Lower leg skin (tissue), 4 donors: ENCODE data around the gene CXCL12. TPM values are rescaled to one million over a fixed set of nuclear protein-coding genes. Genes with fewer than 3 reads are reported as not detected.
A peak's percentile ranks its signal among the peaks of the same experiment; 100 is the strongest.

Experiments
- DNase-seq, 2 donors: peaks; one replicate each; pipeline ENCODE4 v3.0.0-alpha.2; 2019; ENCODE audit warnings: low spot score in 2 of 2
- H3K4me3 ChIP-seq: fragments of 200-600 bp; sonication (generic); 2 replicates; pipeline ENCODE4 v1.5.1; 2017; ENCODE audit warnings: mild to moderate bottlenecking, low read depth; ENCODE audit not compliant: poor library complexity, severe bottlenecking
- CTCF ChIP-seq, 3 donors: fragments of 450-650 bp; IDR thresholded peaks; one replicate each; pipeline ENCODE4 v1.5.1; 2016; ENCODE audit warnings: antibody characterized with exemption in 3 of 3, mild to moderate bottlenecking in 3 of 3, moderate library complexity in 2 of 3
- POLR2A ChIP-seq, 2 donors: fragments of 450-650 bp; IDR thresholded peaks; one replicate each; pipeline ENCODE4 v1.6.1; 2016 to 2017; ENCODE audit warnings: antibody characterized with exemption in 2 of 2, mild to moderate bottlenecking in 1 of 2, moderate library complexity in 1 of 2
- WGBS, 2 donors: methylation state at CpG; one replicate each; pipeline ENCODE4 v1.1.5; 2018; 5-methylcytosine and 5-hydroxymethylcytosine counted together
- intact Hi-C: fragments of 100-400 bp; cut with DNase I; formaldehyde crosslinking; loops from one replicate; pipeline ENCODE4 v1.15.0; 2023; ENCODE audit warnings: low total_unique reads
- total RNA-seq, 4 donors: library from RNA; depleted of rRNA; stranded (reverse); fragments of >200 nt; gene quantifications; one replicate each; pipeline ENCODE4 v1.1.0, GENCODE V29; 2016

CXCL12 gene
- total RNA-seq, 4 donors from 2014 or later = 4.9 to 36.2 (median 21.1) TPM

DNA sequence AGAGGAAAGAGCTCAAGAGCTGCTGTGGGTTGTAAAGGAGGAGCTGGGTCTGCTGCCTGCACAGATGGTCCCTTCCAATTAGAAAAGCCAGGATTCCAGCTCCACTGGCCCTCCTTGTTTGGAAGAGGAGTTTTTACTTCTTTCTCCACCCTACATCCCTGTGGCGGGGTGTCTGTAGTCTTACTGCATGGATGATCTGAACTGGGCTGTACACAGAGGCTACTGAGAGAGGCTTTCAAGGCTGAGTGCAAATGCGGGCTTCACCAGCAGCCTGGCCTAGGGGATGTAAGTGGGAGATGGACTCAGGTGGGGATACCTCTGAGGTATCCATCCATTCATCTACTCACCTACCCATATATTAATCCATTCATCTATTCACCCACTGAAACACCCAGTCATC, 7.1 kb upstream of the CXCL12 start:
- DNase-seq = no peak
- TF ChIP-seq CTCF (IDR thresholded peaks at IDR 0.05) = no peak
- no peak for TF ChIP-seq POLR2A (IDR thresholded peaks at IDR 0.05)
- WGBS, 2 donors = 91 to 100% methylated on average over 2 of the region's 2 CpGs
- intact Hi-C loops = loop anchor here (2.0 kb wide), 1 partner anchor 719 kb away; no protein-coding TSS in a partner anchor
- no peak overlapping the region for H3K4me3 ChIP-seq

DNA sequence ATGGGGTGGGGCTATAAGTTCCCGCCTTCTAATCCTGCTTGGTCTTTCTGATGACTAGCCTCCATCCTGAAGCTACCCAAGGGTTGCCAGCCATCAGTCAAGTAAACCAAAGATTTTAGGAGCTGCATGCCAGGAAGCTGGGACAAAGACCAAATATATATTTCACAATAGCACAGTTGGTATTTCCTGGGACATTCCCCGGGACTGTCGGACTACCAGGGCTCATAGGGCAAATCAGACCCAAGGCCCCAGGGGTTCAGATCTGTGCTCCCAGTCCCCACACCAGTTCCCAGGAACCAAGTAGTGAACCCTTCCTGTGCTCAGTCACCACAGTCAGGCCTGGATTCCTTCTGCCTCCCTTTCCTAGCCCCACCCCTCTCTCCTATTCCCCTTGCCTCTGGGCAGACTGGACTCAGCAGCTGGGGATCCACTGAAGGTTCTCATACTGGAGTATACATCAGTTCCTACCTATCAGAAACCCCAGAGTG, 5.7 kb upstream of the CXCL12 start:
- intact Hi-C loops = loop anchor here (2.0 kb wide), 1 partner anchor 718 kb away; no protein-coding TSS in a partner anchor
- 63 to 68% methylated on average over 3 of the region's 3 CpGs for WGBS, 2 donors
- peak in 1 of 2 donors; percentile 56 for DNase-seq
- no peak overlapping the region for H3K4me3 ChIP-seq
- TF ChIP-seq POLR2A (IDR thresholded peaks at IDR 0.05) (no peak), CTCF (IDR thresholded peaks at IDR 0.05) (no peak)

- intact Hi-C loops = loop anchor here (5.0 kb wide), 1 partner anchor 473 kb away; no protein-coding TSS in a partner anchor
- H3K4me3 ChIP-seq = no peak overlapping the region
- TF ChIP-seq POLR2A (IDR thresholded peaks at IDR 0.05) (no peak), CTCF (IDR thresholded peaks at IDR 0.05) (no peak)
- WGBS, 2 donors = 68 to 100% methylated on average over 1 to 2 of the region's 2 CpGs
- peak in 1 of 2 donors; percentile 48 for DNase-seq
These were observed 4.7 kb upstream of the CXCL12 start for GRCh38 chr10:44389556-44389955.

DNA sequence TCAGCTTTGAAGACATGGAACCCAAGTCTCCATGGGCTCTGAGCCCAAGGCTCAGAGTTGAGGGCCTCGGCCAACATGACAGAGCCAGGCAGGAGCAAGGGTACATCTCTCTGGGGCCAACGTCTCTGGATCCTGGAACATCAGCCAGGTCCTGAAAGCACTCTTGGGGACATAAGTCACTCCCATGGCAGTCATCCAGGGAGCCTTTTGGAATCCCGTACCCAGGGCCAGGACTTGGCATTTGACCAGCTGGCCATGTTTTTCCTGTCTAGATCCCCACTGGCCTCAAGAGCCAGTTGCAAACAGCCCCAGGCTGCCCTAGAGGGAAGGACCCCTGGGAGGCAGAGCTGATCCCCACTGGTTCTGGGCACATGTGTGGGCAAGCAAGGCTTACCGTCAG, 4.3 kb upstream of the CXCL12 start:
- WGBS, 2 donors = 53 to 55% methylated on average over 4 of the region's 4 CpGs
- intact Hi-C loops = loop anchor here (5.0 kb wide), 1 partner anchor 473 kb away; no protein-coding TSS in a partner anchor
- TF ChIP-seq CTCF (IDR thresholded peaks at IDR 0.05) (no peak), POLR2A (IDR thresholded peaks at IDR 0.05) (no peak)
- peak in 1 of 2 donors; percentile 81 for DNase-seq
- H3K4me3 ChIP-seq = no peak overlapping the region

- peak in 1 of 2 donors; percentile 71 for DNase-seq
- WGBS, 2 donors = 89 to 94% methylated on average over 6 of the region's 6 CpGs
- no peak overlapping the region for H3K4me3 ChIP-seq
- TF ChIP-seq POLR2A (IDR thresholded peaks at IDR 0.05) = no peak
- no peak for TF ChIP-seq CTCF (IDR thresholded peaks at IDR 0.05)
- intact Hi-C loops = loop anchor here (5.0 kb wide), 1 partner anchor 474 kb away; no protein-coding TSS in a partner anchor
These were observed 3.7 kb upstream of the CXCL12 start for GRCh38 chr10:44388641-44389040.

DNA sequence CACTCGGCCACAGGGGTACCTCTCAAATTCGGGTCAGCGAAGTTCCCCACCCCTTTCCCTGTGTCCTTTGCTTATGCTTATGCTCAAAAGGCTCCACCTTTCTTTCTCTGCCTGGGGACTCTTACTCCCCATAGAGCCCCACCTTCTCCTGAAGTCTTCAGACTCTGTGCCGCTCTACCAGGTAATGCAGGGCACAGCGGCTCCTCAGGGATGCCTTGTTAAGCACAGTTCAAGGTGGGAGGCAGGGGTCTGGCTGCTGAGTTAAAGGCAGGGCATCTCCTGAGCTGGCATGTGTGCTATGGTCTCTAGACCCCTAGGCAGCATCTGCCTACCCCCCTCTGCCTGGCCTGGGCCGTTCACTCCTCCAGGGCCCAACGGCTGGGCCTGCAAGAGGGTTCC, 3.0 kb upstream of the CXCL12 start:
- intact Hi-C loops = loop anchor here (5.0 kb wide), 1 partner anchor 474 kb away; no protein-coding TSS in a partner anchor
- TF ChIP-seq POLR2A (IDR thresholded peaks at IDR 0.05) (no peak), CTCF (IDR thresholded peaks at IDR 0.05) (no peak)
- H3K4me3 ChIP-seq = no peak overlapping the region
- DNase-seq = peak in 1 of 2 donors; percentile 70
- WGBS, 2 donors = 89 to 91% methylated on average over 7 of the region's 7 CpGs
